SH-SY5Y (cell line): ENCODE data around the gene FBXL17.

Experiments
- GATA2 ChIP-seq: IDR thresholded peaks from 2 replicates; pipeline ENCODE4 v1.6.1; 2011; ENCODE audit warnings: mild to moderate bottlenecking, low read depth, low read length
- GATA3 ChIP-seq: IDR thresholded peaks from 2 replicates; pipeline ENCODE4 v1.6.1; 2011; ENCODE audit warnings: low read depth, mild to moderate bottlenecking, low read length, moderate library complexity

DNA sequence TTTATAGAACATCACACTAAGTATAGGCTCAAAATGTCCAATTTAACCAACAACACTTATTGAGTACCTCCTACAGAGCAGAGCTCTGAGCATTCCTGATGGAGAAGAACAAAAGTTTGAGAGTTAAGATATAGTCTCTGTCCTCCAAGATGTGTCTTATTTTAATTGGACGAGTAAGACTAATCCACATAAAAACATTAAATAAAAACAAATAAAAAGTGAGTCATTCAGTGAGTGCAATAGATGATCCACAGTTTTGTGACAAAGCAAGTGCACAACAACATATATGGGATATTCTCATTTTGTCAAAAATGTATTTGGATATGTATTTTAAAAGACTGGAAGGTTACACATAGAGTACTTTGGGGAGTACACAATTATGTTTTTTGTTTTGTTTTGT lies 277.4 kb downstream of the FBXL17 start:
- TF ChIP-seq GATA3: no peak
- no peak for TF ChIP-seq GATA2
